ENCODE results near the gene LRRC42.

Gene LRRC42

GRCh38 chr1:53946252-53947171 lies at the start of gene LRRC42:
Gene LRRC42, plus strand, starts transcription at chr1:53946350. Its CDS starts 5,650 bp downstream, at chr1:53952000.
- DNase-seq: peak; percentile 94

DNA sequence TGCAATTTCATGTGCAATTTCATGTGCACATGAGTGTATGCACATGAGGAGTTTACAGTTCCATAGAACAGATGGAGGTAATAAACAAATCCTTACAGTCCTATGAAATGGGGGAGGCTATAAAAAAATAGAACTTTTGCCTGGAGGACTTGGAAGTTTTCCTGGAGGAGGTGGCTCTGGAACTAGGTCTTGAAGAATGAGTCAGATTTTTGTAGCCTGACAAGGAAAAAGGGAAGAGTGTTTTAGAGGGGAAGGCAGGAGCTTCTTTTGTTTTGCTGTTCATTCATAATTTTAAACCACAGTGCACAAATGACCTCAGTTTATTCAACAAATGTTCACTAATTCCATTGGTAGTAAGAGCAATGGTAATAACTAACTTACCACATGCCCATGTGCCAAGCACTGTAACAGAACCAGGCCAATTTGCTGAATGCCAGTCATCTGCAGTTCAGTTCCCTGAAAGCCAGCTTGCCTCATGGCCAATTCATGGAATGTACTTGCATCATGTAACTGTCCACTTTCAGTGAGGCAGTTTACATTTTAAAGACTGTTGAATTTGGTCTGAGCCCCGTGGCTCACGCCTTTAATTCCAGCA lies 49.4 kb upstream of the LRRC42 start:
- no peak for DNase-seq

DNA sequence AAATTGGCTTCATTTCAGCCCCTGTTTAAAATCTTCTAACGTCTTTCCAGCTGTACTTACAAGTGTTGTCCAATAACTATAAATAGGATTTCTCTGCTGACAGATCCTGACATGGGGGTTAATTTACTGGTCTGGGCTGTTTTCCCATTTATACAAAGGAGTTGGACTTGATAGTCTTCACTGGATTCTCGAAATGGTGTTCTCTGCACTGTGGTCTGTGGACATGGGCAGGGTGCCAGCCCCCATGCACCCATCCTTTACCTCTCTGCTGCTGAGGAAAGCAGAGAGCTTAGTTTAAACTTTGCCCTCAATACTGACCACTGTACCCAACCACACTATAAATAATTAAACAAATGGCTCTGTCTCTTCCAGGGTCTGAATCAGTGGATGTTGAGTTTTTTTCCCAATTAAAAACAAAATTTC lies 46.9 kb upstream of the LRRC42 start:
- DNase-seq: no peak

DNA sequence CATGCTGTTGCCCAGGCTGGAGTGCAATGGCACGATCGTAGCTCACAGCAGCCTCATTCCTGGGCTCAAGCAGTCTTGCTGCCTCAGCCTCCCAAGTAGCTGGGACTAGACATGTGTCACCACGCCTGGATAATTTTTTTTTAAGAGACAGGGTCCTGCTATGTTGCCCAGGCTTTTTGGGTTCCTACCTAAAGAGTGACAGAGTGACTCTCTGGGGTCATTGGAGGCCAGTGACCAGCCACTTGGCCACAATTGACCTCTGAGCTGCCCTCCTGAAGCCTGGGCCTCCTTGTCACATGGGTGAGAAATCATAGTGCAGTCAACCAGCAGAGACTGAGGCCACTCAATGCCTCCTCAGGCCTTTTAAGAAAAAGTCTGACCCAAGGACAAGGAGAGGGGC lies 46.4 kb upstream of the LRRC42 start:
- DNase-seq: no peak

GRCh38 chr1:53902235-53903138 lies 43.7 kb upstream of the LRRC42 start:
- DNase-seq: no peak

- DNase-seq: no peak
Measured at GRCh38 chr1:53905509-53905908, 40.6 kb upstream of the LRRC42 start.

DNA sequence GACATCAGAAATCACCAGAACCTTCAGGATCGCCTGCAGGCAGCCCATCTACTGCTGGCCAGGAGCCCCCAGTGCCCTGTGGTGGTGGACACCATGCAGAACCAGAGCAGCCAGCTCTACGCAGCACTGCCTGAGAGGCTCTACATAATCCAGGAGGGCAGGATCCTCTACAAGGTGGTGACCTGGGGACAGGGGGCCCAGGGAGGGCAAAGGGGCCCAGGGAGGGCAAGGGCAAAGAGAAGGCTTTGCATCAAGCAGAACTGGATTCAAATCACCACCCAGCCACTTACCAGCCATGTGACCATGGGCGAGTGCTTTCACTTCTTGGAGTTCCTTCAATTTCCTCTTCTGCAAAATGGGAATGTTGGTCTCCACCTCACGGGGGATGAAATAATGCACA lies 40.0 kb upstream of the LRRC42 start:
- DNase-seq: no peak

DNA sequence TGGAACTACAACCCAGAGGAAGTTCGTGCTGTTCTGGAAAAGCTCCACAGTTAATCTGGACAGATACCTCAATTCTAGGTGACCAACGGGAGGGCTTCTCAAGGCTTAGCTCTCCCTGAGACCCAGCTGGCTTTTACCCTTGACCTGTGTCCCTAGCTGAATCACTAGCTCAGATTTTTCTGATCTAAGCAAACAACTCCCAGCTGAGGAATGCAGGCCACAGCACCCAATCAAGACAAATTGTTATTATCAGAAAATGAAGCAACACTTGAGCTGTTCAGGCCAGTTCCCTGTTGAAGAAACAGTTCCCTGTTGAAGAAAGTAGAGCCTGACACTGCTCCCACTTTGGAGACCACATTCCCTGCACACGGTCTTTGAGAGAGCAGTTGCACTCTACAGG lies 36.2 kb upstream of the LRRC42 start:
- no peak for DNase-seq

DNA sequence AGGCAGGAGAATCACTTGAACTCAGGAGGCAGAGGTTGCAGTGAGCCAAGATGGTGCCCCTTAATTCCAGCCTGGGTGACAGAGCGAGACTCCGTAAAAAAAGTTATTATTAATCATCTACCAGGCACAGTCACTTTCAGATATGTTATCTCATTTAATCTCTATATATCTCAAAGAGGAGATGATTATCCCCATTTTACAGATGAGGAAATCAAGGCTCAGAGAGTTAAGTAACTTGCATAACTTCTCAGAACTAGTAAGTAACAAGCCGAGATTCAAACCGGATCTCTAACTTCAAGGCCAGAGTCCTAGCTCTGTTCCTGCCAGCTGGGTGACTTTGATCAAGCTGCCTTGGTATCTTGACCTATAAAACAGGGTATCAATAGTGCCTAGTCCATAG lies 34.7 kb upstream of the LRRC42 start:
- DNase-seq: no peak

DNA sequence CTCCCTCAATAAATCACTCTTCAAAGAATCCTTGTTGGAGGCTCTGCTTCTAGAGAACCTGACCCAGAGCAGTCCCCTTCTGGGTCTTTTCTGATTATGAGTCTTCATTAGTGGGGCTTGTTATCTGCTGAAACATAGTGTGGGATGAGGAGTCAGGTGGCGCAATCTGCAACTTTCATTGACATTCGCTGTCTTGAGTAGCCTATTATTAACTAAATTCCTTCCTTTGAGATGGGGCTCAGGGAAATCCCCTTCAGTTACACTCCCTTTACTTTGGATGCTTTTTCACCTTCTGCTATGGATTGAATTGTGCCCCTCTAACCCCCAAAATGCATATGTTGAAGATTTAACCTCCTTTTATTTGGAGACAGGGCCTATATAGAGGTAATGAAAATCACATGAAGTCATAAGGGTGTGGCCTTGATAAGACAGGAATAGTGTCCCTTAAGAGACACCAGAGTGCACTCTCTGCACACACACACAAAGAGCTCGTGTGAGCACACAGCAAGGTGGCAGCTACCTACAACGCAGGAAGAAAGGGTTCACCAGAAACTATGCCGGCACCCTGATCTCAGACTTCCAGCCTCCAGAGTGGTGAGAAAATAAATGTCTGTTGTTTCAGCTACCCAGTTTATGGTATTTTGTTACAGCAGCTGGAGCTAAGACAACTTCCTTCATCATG lies 32.7 kb upstream of the LRRC42 start:
- DNase-seq: no peak

DNA sequence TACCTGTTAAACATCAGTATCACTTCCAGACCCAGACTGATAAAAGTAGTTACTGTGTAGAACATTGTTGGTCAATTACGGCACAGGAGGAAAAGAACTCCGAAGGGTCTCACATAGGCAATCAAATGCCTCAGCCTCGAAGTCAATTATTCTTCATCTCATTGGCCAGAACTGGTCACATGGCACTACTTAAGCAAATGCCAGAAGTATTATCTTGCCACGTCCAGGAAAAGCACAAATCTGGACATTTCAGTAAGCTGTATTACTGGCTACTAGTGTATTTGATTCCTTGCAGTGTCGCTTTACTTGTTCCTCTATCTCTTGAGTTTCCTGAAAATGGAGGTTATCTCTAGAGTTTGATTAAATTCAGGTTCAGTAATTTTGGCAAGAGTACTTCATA lies 27.8 kb upstream of the LRRC42 start:
- no peak for DNase-seq

GRCh38 chr1:53919675-53920066 lies 26.5 kb upstream of the LRRC42 start:
- no peak for DNase-seq

- no peak for DNase-seq
Measured at GRCh38 chr1:53927376-53927881, 18.7 kb upstream of the LRRC42 start.

- no peak for DNase-seq
Measured at GRCh38 chr1:53929246-53929960, 16.7 kb upstream of the LRRC42 start.

DNA sequence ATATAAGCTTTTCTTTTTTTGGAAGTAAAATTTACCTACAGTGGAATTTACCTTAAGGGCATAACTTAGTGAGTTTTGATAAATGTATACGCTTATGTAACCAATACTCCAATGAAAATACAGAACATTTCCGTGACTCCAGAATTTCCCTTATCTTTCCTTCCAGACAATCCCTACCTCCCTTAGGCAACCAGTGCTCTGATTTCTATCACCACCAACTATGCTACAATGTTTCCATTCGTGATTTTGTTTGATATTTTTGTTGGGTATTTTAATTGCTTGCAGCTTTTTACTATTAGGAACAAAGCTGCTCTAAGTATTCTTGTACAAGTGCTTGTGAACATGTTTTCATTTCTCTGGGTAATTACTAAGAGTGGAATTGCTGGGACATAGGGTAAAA lies 15.2 kb upstream of the LRRC42 start:
- DNase-seq: no peak

GRCh38 chr1:53931523-53931922 lies 14.6 kb upstream of the LRRC42 start:
- no peak for DNase-seq

- DNase-seq: no peak
Measured at GRCh38 chr1:53934170-53934765, 11.9 kb upstream of the LRRC42 start.

GRCh38 chr1:53936430-53936829 lies 9.7 kb upstream of the LRRC42 start:
- no peak for DNase-seq

DNA sequence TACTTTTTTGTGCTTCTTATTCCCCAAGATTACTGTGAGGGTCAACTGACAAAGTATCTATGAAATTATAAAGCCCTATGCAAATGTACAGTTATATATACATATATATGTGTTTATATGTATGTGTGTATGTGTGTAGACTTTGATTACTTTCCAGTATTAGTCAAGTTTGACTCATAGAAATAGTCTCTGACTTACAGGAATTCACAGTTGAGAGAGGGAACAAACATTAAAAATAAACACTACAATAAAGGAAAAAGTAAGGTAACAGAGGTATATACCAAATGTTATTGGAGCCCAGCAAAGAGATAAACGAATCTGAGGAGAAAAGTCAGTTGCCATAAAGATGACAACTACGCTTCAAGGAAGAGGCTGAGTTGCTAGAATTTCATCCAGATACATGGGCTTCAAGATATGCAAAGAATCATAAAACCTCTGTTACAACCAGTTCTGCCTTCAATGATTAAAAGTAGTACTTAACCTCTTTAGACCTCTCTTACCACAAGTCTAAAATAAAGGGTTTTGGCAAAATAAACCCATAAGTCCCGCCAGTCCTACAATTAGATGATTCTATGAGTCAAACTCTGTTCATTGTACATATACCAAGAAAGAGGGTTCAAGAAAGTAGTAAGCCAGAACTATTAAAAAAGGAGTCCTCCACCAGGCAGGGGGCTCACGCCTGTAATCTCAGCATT lies 7.9 kb upstream of the LRRC42 start:
- DNase-seq: no peak

DNA sequence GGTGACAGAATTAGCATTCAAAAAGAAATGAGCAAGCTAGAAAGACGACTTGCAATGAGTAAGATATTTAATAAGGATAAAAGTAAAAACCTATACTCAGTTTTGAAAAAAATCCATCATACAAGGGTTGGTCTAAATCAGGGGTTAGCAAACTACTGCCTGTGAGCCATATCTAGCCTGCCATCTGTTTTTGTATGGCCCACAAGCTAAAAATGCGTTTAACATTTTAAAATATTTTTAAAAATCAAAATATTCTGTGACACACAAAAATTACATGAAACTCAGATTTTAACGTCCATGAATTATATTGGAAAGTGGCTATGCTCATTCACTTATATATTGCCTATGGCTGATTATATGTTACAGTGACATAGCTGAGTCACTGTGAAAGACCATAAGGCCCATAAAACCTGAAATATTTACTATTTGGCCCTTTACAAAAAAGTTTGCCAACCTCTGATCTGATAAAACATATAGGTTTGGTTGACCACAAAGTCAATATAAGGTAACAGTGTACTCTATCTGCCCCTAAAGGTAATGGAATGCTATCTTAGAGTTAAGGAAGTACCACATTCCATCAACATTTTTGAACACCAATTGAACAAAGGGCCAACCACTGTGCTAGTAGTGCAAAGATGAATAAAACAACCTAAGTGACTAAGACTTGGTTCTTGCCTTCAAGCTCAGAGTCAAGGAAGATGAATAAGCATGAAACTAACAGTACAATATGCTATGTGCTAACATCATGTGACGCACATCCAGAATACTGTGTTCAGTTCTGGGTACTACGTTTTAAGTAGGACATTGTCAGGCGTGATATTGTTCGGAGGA lies 3.8 kb upstream of the LRRC42 start:
- no peak for DNase-seq

All from NCI-H2107 (cell line).